BJ (cell line): ENCODE results near the gene GCNT1. TPM values are rescaled to one million over a fixed set of nuclear protein-coding genes. Genes with fewer than 3 reads are reported as not detected.
"Not testable (repeated sequence)": the region's sequence is repeated elsewhere in the genome, so short reads cannot be mapped to it uniquely, and the experiment has no call there.

Experiments
- CTCF ChIA-PET: fragments of 350-600 bp; formaldehyde crosslinking; extraction: SDS; loops from one replicate; lab custom pipeline; 2021; ENCODE audit warnings: antibody characterized with exemption, inconsistent platforms; lab: Yijun Ruan, JAX
- POLR2A ChIA-PET: fragments of 300-600 bp; sonication (Branson Sonifier 250); formaldehyde crosslinking; extraction: SDS; loops from one replicate; lab custom pipeline; 2021; ENCODE audit warnings: antibody characterized with exemption; lab: Charles Lee
- DNase-seq: peaks from one replicate; pipeline ENCODE4 v3.0.0-alpha.2; 2011; ENCODE audit warnings: low read depth
- H3K27me3 ChIP-seq: 2 replicates; pipeline ENCODE4 v1.6.0; 2011; ENCODE audit warnings: low read length; ENCODE audit not compliant: control insufficient read depth, insufficient read depth
- H3K36me3 ChIP-seq: 2 replicates; pipeline ENCODE4 v1.5.1; 2011; ENCODE audit warnings: low read length; ENCODE audit not compliant: control insufficient read depth, insufficient read depth
- H3K4me3 ChIP-seq: 2 replicates; pipeline ENCODE4 v1.5.1; 2011; ENCODE audit warnings: low read depth, mild to moderate bottlenecking, control low read depth, low read length
- polyA plus RNA-seq: library from polyadenylated mRNA; depleted of rRNA; stranded (reverse); fragments of >200 nt; gene quantifications from 2 replicates; pipeline ENCODE4 v1.2.3, GENCODE V29; 2011
- TF ChIP-seq, protein P1 (sequence below): IDR thresholded peaks from 2 replicates; pipeline ENCODE4 v1.5.1; 2011; ENCODE audit warnings: low read depth, mild to moderate bottlenecking, control low read depth, inconsistent platforms, low read length, moderate library complexity; ENCODE audit not compliant: insufficient read depth

Gene GCNT1
- polyA plus RNA-seq, 1 experiment: 23.0 TPM

GRCh38 chr9:76425677-76426453 lies 33.1 kb upstream of the GCNT1 start:
- Histone ChIP-seq H3K36me3 (no peaks in the 10 kb centered on the region), H3K27me3 (no peaks in the 10 kb centered on the region), H3K4me3 (no peak overlapping the region)
- TF ChIP-seq, protein P1, sequence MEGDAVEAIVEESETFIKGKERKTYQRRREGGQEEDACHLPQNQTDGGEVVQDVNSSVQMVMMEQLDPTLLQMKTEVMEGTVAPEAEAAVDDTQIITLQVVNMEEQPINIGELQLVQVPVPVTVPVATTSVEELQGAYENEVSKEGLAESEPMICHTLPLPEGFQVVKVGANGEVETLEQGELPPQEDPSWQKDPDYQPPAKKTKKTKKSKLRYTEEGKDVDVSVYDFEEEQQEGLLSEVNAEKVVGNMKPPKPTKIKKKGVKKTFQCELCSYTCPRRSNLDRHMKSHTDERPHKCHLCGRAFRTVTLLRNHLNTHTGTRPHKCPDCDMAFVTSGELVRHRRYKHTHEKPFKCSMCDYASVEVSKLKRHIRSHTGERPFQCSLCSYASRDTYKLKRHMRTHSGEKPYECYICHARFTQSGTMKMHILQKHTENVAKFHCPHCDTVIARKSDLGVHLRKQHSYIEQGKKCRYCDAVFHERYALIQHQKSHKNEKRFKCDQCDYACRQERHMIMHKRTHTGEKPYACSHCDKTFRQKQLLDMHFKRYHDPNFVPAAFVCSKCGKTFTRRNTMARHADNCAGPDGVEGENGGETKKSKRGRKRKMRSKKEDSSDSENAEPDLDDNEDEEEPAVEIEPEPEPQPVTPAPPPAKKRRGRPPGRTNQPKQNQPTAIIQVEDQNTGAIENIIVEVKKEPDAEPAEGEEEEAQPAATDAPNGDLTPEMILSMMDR: no peak
- CTCF ChIA-PET: interaction anchor here (1.1 kb wide), 1 partner anchor 278 kb away, joined by 3 read pairs; no protein-coding TSS in a partner anchor
- POLR2A ChIA-PET: no interaction called here
- no peak for DNase-seq

DNA sequence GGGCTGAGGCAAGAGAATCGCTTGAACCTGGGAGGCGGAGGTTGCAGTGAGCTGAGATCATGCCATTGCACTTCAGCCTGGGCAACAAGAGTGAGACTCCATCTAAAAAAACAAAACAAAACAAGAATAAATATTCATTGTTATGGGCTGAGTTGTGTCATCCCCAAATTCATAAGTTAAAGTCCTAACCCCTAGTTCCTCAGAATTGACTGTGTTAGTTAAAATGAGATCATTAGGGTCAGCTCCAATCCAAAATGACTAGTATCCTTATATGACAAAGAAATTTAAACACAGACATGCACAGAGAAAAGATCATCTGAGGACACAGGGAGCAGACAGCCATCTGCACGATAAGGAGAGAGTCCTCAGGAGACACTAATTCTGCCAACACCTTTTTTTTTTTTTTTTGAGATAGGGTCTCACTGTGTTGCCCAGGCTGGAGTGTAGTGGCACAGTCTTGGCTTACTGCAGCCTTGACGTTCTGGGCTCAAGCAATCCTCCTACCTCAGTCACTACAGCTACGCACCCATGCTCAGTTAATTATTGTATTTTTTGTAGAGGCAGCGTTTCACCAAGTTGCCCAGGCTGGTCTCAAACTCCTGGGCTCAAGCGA lies 32.1 kb upstream of the GCNT1 start:
- DNase-seq: no peak
- ChIA-PET POLR2A (no interaction called here), CTCF (no interaction called here)
- TF ChIP-seq, protein P1: no peak
- H3K27me3 ChIP-seq: no peaks in the 10 kb centered on the region
- H3K36me3 ChIP-seq: no peaks in the 10 kb centered on the region
- no peak overlapping the region for H3K4me3 ChIP-seq

DNA sequence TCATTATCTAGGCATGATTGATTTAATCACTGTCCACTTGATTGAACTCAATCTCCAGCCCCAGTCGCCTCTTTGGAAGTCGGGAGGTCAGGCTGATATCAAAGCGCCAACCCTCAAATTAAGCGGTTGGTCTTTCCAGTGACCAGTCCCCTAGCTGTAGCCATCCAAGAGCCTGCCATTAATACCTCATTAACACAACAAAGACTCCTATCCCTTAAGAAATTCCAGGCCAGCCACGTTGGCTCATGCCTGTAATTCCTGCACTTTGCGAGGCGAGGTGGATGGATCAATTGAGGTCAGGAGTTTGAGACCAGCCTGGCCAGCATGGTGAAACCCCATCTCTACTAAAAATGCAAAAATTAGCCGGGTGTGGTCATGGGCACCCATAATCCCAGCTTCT lies 27.4 kb upstream of the GCNT1 start:
- no peaks in the 10 kb centered on the region for H3K27me3 ChIP-seq
- no peak for DNase-seq
- no peak overlapping the region for H3K4me3 ChIP-seq
- TF ChIP-seq, protein P1: no peak
- no peaks in the 10 kb centered on the region for H3K36me3 ChIP-seq
- ChIA-PET CTCF (interaction anchor here (3.0 kb wide), 1 partner anchor 11 kb away, joined by 9 read pairs; no protein-coding TSS in a partner anchor), POLR2A (no interaction called here)

DNA sequence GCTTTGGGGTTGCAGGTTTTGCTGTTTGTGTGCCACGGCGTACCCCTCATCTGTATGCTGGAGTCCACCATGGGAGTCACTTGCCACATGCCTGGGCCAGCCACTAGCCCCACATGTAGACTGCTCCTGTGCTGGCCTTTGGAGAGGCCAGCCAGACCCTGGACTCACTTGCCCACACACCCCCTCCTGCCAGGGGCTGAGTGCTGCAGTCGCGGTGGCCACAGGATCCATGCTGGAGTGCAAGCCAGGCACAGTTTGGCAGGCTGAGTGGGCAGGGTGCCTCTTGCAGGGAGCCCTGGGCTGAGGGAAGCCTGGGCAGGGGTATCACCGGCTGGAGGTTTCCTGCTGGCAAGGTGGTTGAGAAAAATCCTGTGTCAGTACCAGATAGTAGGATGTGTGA lies 25.6 kb upstream of the GCNT1 start:
- Histone ChIP-seq H3K27me3 (no peaks in the 10 kb centered on the region), H3K36me3 (no peaks in the 10 kb centered on the region), H3K4me3 (no peak overlapping the region)
- ChIA-PET CTCF (interaction anchor here (1.0 to 3.0 kb wide), 2 partner anchors 13 to 271 kb away, joined by 3 to 9 read pairs; no protein-coding TSS in a partner anchor), POLR2A (no interaction called here)
- TF ChIP-seq, protein P1: no peak
- DNase-seq: no peak

DNA sequence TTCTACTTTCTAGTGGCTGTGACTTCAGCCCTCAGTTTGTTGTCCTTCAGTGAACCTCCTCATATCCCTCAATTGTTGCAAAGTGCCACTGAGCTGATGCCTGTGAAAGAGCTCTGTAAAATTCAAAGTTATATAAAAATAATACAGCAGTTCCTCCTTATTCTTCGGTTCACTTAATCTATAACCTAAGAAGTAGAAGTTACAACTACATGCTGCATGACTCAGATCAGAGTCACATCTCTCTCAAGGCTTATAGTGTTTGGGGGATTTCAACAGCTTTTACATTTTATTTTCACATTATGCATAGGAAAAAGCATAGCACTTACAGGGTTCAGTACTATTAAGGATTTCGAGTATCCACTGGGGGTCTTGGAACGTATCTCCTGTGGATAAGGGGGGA lies 25.1 kb upstream of the GCNT1 start:
- CTCF ChIA-PET: interaction anchor here (0.9 to 3.0 kb wide), 3 partner anchors 13 to 270 kb away, joined by 3 to 9 read pairs (median 5); no protein-coding TSS in a partner anchor
- TF ChIP-seq, protein P1: no peak
- POLR2A ChIA-PET: interaction anchor here (0.5 kb wide), 1 partner anchor 214 kb away, joined by 7 read pairs; no protein-coding TSS in a partner anchor
- H3K4me3 ChIP-seq: no peak overlapping the region
- no peaks in the 10 kb centered on the region for H3K27me3 ChIP-seq
- H3K36me3 ChIP-seq: no peaks in the 10 kb centered on the region
- no peak for DNase-seq

GRCh38 chr9:76434897-76435296 lies 24.1 kb upstream of the GCNT1 start:
- H3K4me3 ChIP-seq, H3K27me3 ChIP-seq, POLR2A ChIA-PET, DNase-seq, CTCF ChIA-PET, H3K36me3 ChIP-seq: not testable (repeated sequence)

DNA sequence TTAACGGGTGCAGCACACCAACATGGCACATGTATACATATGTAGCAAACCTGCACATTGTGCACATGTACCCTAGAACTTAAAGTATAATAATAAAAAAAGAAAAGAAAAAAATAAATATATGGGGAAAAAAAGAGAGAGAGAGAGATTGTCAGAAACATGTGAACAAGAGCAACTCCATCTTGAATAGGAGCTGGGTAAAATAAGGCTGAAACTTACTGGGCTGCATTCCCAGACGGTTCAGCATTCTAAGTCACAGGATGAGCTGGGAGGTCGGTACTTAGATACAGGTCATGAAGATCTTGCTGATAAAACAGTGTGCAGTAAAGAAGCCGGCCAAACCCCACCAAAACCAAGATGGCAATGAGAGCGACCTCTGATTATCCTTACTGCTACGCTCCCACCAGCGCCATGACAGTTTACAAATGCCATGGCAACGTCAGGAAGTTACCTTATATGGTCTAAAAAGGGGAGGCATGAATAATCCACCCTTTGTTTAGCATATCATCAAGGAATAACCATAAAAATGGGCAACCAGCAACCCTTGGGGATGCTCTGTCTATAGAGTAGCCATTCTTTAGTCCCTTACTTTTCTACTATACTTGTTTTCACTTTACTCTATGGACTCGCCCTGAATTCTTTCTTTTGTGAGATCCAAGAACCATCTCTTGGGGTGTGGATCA lies 21.8 kb upstream of the GCNT1 start:
- H3K4me3 ChIP-seq, DNase-seq, H3K27me3 ChIP-seq, H3K36me3 ChIP-seq, POLR2A ChIA-PET: not testable (repeated sequence)
- CTCF ChIA-PET: interaction anchor here (0.8 to 1.8 kb wide), 3 partner anchors 10 to 21 kb away, joined by 3 to 9 read pairs (median 3); no protein-coding TSS in a partner anchor
